Psoas muscle (tissue), 8 donors: ENCODE measurements around the gene IDH3G. TPM values are rescaled to one million over a fixed set of nuclear protein-coding genes. Genes with fewer than 3 reads are reported as not detected.

ENCODE experiments used
- ATAC-seq, 4 donors: fragments of 200-7000 bp; cut with Tn5 transposase; one replicate each; pipeline ENCODE4 v1.9.1; 2020; ENCODE audit warnings: moderate library complexity in 3 of 4, mild to moderate bottlenecking in 2 of 4
- DNase-seq, 2 donors: peaks; one replicate each; pipeline ENCODE4 v3.0.0-alpha.2; 2020
- H3K27ac ChIP-seq: fragments of 200-600 bp; one replicate; pipeline ENCODE4 v1.8.0; 2022
- H3K27me3 ChIP-seq, 3 donors: fragments of 200-600 bp in 1 of 3; one replicate each; pipeline versions ENCODE4 v1.6.1 to v1.8.0; 2013 to 2022; ENCODE audit warnings: low read length in 2 of 3, mild to moderate bottlenecking in 2 of 3, moderate library complexity in 1 of 3; ENCODE audit not compliant: insufficient read depth in 3 of 3
- H3K36me3 ChIP-seq, 2 donors: fragments of 200-600 bp in 1 of 2; one replicate each; pipeline versions ENCODE4 v1.6.1 to v1.8.0; 2013 to 2022; ENCODE audit warnings: low read depth in 1 of 2, mild to moderate bottlenecking in 1 of 2, moderate library complexity in 1 of 2; ENCODE audit not compliant: insufficient read depth in 1 of 2
- H3K4me1 ChIP-seq: fragments of 200-600 bp; one replicate; pipeline ENCODE4 v1.8.0; 2022
- H3K4me3 ChIP-seq: fragments of 200-600 bp; one replicate; pipeline ENCODE4 v1.8.0; 2022; ENCODE audit warnings: mild to moderate bottlenecking
- H3K9me3 ChIP-seq: fragments of 200-600 bp; one replicate; pipeline ENCODE4 v1.8.0; 2022
- WGBS, 3 donors: extraction: QIAGEN DNeasy Blood & Tissue Kit; methylation state at CpG; one replicate each; pipeline versions ENCODE4 v1.1.6 to v1.1.7; 2013; 5-methylcytosine and 5-hydroxymethylcytosine counted together
- intact Hi-C, 2 donors: fragments of 100-400 bp; cut with DNase I; formaldehyde crosslinking; loops; one replicate each; pipeline versions ENCODE4 v1.11.0 to v1.14.2; 2022
- polyA plus RNA-seq, 3 donors: library from polyadenylated mRNA; stranded (reverse); fragments of 200-250 nt; gene quantifications; one replicate each; pipeline ENCODE4 v1.2.3, GENCODE V29; 2013
- total RNA-seq, 4 donors: library from RNA; stranded (reverse); fragmentation: NEBNext Ultra II Directional in 2 of 4; extraction: Animal tissue kit (Norgen Biotek cat#: 25700) in 2 of 4; gene quantifications; one replicate each; pipeline versions ENCODE4 v1.2.1 to v1.2.4, GENCODE V29; 2021 to 2023
- TF ChIP-seq, protein P1 (sequence below): fragments of 200-600 bp; IDR thresholded peaks from one replicate; pipeline ENCODE4 v1.8.0; 2022; ENCODE audit warnings: antibody characterized with exemption
- donor health status: healthy with polysubstance abuse.
- donor health status: DM: no; HTN: no; CAD: no; lungs with moderate emphysema.
- donor health status: Bipolar disorder and iron deficiency.
- donor health status: healthy.
- donor health status: DM: yes; HTN: yes; CAD: no.
- donor health status: DM: no; HTN: no; CAD: no.
- donor health status: DM: no; HTN: no; CAD: no.
- donor health status: DM: yes; HTN: yes; CAD: no.

Gene IDH3G
- total and polyA plus RNA-seq, 7 donors = 25.0 to 56.9 (median 50.5) TPM

DNA sequence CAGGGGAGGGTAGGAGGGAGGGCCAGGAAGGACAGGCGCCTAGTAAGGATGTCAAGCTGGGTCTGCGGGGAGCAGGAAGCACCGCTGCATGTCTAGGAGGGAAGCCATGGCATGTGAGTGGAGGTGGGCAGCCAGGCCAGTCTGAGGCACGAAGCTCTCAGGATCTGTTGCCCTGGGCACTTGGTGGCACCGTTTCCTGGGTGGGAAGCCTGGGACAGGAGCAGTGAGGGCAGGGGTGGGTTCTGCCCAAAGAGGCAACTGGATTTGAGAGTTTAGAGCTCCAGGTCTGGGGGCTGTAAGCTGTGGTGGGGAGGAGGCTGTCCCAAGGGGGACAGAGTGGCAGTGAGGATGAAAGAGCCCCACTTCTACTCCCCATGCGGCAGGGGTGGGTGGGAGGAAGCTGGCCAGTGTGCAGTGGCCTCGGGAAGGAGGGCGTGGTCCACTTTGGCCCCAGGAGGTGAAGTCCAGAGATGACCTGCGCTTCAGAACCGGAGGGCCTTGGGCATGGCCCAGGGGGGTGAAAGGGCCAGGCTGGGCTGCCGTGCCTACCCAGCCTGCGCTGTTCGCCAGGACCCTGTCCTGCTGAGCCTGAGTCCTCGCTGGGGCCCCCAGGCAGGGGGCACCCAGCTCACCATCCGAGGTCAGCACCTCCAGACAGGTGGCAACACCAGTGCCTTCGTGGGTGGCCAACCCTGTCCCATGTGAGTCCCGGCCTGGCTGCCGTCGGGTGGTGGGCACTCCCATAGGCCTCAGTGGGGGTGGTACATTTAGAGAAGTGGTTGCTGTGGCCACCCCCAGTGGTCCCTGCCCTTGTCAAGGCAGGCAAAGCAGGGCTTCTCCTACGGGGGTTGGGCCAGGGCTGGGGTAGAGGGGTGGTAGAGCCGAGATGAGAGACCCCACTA lies 21.6 kb downstream of the IDH3G start:
- 81 to 90% (median 85%) methylated on average over 6 to 21 of the region's 21 CpGs for WGBS, 3 donors
- Histone ChIP-seq H3K27me3 (no peaks in the 10 kb centered on the region), H3K36me3 (no peaks in the 10 kb centered on the region), H3K27ac (no peak overlapping the region), H3K4me1 (no peaks in the 10 kb centered on the region), H3K4me3 (no peak overlapping the region), H3K9me3 (no peaks in the 10 kb centered on the region)
- TF ChIP-seq, protein P1, sequence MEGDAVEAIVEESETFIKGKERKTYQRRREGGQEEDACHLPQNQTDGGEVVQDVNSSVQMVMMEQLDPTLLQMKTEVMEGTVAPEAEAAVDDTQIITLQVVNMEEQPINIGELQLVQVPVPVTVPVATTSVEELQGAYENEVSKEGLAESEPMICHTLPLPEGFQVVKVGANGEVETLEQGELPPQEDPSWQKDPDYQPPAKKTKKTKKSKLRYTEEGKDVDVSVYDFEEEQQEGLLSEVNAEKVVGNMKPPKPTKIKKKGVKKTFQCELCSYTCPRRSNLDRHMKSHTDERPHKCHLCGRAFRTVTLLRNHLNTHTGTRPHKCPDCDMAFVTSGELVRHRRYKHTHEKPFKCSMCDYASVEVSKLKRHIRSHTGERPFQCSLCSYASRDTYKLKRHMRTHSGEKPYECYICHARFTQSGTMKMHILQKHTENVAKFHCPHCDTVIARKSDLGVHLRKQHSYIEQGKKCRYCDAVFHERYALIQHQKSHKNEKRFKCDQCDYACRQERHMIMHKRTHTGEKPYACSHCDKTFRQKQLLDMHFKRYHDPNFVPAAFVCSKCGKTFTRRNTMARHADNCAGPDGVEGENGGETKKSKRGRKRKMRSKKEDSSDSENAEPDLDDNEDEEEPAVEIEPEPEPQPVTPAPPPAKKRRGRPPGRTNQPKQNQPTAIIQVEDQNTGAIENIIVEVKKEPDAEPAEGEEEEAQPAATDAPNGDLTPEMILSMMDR = no peak
- intact Hi-C loops = no loop called here
- ATAC-seq (no peak), DNase-seq (peak in 1 of 2 donors; percentile 38)

DNA sequence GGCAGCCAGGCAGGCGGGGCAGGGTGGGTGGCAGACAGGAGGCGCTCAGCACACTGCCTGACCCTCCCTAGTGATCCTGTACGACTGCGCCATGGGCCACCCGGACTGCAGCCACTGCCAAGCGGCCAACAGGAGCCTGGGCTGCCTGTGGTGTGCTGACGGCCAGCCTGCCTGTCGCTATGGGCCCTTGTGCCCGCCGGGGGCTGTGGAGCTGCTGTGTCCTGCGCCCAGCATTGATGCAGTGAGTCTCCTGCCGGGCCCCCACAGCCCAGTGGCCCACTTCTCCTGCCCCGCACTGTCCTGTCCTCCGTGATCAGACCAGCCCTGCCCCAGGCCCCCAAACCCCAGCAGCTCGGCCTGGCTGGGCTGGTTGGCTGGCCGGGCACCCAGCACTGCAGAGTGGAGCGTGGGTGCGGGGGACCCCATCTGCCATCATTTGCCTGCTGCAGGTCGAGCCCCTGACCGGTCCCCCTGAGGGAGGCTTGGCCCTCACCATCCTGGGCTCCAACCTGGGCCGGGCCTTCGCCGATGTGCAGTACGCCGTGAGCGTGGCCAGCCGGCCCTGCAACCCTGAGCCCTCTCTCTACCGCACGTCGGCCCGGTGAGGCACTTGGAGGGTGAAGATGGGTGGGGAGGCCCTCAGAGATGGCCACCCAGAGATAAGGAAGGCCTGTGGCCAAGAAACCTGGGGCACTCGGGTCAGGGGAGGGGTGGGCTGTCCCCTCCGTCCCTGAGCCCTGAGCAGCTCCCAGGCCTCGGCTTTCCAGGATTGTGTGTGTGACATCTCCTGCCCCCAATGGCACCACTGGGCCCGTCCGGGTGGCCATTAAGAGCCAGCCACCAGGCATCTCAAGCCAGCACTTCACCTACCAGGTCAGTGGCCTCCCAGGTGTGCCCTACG lies 22.5 kb downstream of the IDH3G start:
- no peak overlapping the region for H3K27ac ChIP-seq
- no peaks in the 10 kb centered on the region for H3K36me3 ChIP-seq
- WGBS, 3 donors = 84 to 91% (median 90%) methylated on average over 16 to 37 of the region's 37 CpGs
- no peak for ATAC-seq
- H3K4me3 ChIP-seq = no peak overlapping the region
- H3K4me1 ChIP-seq = no peaks in the 10 kb centered on the region
- TF ChIP-seq, protein P1 = no peak
- H3K27me3 ChIP-seq = no peaks in the 10 kb centered on the region
- intact Hi-C loops = no loop called here
- peak in 1 of 2 donors; percentile 36 for DNase-seq
- H3K9me3 ChIP-seq = no peaks in the 10 kb centered on the region

DNA sequence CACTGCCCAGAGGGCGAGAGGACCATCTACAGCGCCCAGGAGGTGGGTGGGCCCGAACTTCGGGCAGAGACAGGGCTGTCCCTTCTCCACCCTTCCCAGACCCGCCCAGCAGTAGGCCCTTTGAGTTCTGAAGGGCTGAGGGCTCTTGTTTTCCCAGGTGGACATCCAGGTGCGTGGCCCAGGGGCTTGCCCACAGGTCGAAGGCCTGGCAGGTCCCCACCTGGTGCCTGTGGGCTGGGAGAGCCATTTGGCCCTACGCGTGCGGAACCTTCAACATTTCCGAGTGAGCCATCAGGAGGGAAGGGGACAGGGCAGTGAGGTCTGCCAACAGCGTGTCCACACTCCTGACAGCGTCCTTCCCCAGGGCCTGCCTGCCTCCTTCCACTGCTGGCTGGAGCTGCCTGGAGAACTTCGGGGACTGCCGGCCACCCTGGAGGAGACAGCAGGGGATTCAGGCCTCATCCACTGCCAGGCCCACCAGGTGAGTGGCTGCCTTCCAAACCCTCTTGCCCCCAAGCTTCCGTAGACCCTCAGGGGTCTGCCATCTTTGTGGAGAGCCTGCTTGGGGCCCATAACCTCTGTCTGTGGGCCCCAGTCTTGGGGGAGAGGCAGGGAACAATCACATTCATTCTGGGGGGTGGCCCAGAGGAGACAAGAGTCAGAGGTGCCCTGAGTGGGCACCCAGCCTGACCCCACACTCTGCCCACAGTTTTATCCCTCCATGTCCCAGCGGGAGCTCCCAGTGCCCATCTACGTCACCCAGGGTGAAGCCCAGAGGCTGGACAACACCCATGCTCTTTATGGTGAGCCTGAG lies 23.4 kb downstream of the IDH3G start:
- Histone ChIP-seq H3K9me3 (no peaks in the 10 kb centered on the region), H3K4me1 (no peaks in the 10 kb centered on the region), H3K4me3 (no peak overlapping the region), H3K27me3 (no peaks in the 10 kb centered on the region), H3K36me3 (no peaks in the 10 kb centered on the region), H3K27ac (no peak overlapping the region)
- TF ChIP-seq, protein P1 = no peak
- intact Hi-C loops = no loop called here
- no peak for ATAC-seq
- 80 to 96% (median 93%) methylated on average over 7 to 18 of the region's 18 CpGs for WGBS, 3 donors
- peak in 1 of 2 donors; percentile 33 for DNase-seq

DNA sequence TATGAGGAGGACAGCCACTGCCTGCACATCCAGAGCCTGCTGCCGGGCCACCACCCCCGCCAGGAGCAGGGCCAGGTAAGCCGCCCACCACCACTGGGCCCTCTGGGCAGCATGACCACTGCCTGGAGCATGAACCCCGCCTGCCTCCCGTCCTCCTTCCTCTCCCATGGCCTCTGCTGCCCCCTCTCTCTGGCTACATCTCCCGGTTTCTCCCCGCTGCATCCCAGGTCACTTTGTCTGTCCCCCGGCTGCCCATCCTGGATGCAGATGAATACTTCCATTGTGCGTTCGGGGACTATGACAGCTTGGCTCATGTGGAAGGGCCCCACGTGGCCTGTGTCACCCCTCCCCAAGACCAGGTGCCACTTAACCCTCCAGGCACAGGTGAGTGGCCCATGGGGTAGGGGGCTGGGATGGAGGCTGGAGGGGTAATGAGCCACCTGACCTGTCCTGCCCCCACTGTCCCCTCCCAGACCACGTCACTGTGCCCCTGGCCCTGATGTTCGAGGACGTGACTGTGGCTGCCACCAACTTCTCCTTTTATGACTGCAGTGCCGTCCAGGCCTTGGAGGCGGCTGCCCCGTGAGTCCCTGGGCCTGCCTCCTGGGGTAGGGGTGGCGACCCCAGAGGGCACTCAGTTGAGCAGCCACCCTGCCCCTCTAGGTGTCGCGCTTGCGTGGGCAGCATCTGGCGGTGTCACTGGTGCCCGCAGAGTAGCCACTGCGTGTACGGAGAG lies 24.1 kb downstream of the IDH3G start:
- Histone ChIP-seq H3K4me1 (no peaks in the 10 kb centered on the region), H3K36me3 (no peaks in the 10 kb centered on the region), H3K27ac (no peak overlapping the region), H3K9me3 (no peaks in the 10 kb centered on the region), H3K27me3 (no peaks in the 10 kb centered on the region), H3K4me3 (no peak overlapping the region)
- DNase-seq = peak in 1 of 2 donors; percentile 33
- ATAC-seq = no peak
- 87 to 97% (median 90%) methylated on average over 12 to 25 of the region's 25 CpGs for WGBS, 3 donors
- TF ChIP-seq, protein P1 = no peak
- intact Hi-C loops = no loop called here
